ENCODE measurements around the gene PSMB7. TPM values are rescaled to one million over a fixed set of nuclear protein-coding genes. Genes with fewer than 3 reads are reported as not detected.

Gene PSMB7
- total and polyA plus RNA-seq, 2 of the 4 experiments (the other 2 are of a cell fraction) = 340 to 430 TPM

DNA sequence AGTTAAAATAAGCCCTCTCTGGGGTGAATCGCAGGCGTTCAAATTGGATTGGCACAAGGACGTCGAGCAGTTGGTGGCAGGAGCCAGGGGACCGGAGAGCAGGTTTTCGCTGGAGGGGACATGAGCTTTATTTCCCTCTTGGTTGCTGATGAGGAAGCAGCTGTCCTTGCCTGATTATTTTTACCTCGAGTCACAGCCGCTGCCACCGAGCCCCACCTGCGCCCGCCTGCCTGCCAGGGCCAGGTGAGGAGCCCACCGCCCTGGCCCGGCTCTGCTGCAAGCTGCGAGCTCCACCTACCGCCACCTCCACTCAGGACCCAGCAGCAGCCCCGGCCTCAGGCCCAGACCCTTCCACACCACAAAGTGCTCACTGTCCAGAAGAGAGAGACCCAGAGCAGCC is 26.0 kb upstream of the PSMB7 start:
- H3K4me3 ChIP-seq (ENCODE audit: insufficient read depth, low read depth, low read length) = no peak overlapping the region
- H3K9me3 ChIP-seq (ENCODE audit: control insufficient read depth, insufficient read depth, low read length) = peaks cover 13% of the 10 kb centered on the region
- H4K8ac ChIP-seq (ENCODE audit: low read depth in 2 of 2, low read length in 2 of 2) = no peak overlapping the region
- no TSS peak for BruUV-seq (replicated peaks)
- no peaks in the 10 kb centered on the region for H3K79me1 ChIP-seq (ENCODE audit: low read depth in 1 of 2, low read length in 2 of 2)
- no peaks in the 10 kb centered on the region for H4K20me1 ChIP-seq (ENCODE audit: insufficient read depth, low read length)
- H3K9ac ChIP-seq (ENCODE audit: low read depth, low read length) = no peak overlapping the region
- TF ChIP-seq FOS (IDR thresholded peaks at IDR 0.05; ENCODE audit: low read depth, low read length) (no peak), RFX5 (IDR thresholded peaks at IDR 0.05; ENCODE audit: low read depth, low read length) (no peak), NFE2L2 (IDR thresholded peaks at IDR 0.05; ENCODE audit: low read depth, low read length) (no peak), SMC3 (IDR thresholded peaks at IDR 0.05; ENCODE audit: low read depth, low read length) (no peak), BHLHE40 (IDR thresholded peaks at IDR 0.05; ENCODE audit: low read depth, low read length) (no peak), RCOR1 (IDR thresholded peaks at IDR 0.05; ENCODE audit: insufficient replicate concordance, low read length) (no peak)
- TF ChIP-seq, protein P1, sequence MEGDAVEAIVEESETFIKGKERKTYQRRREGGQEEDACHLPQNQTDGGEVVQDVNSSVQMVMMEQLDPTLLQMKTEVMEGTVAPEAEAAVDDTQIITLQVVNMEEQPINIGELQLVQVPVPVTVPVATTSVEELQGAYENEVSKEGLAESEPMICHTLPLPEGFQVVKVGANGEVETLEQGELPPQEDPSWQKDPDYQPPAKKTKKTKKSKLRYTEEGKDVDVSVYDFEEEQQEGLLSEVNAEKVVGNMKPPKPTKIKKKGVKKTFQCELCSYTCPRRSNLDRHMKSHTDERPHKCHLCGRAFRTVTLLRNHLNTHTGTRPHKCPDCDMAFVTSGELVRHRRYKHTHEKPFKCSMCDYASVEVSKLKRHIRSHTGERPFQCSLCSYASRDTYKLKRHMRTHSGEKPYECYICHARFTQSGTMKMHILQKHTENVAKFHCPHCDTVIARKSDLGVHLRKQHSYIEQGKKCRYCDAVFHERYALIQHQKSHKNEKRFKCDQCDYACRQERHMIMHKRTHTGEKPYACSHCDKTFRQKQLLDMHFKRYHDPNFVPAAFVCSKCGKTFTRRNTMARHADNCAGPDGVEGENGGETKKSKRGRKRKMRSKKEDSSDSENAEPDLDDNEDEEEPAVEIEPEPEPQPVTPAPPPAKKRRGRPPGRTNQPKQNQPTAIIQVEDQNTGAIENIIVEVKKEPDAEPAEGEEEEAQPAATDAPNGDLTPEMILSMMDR (conservative IDR thresholded peaks at IDR 0.05; ENCODE audit: low read depth, low read length) = no peak
- H3K4me2 ChIP-seq (ENCODE audit: low read depth, low read length) = no peak overlapping the region
- ATAC-seq (ENCODE audit: low read depth) = no peak
- POLR2A ChIA-PET (ENCODE audit: unreplicated experiment) = no interaction called here
- 62% methylated on average over 5 of the region's 16 CpGs; no CpG with 5 or more reads in 1 of the 2 experiments for WGBS, 2 experiments (ENCODE audit: extremely low coverage in 2 of 2, insufficient read length in 1 of 2)
- H3K4me1 ChIP-seq (ENCODE audit: control insufficient read depth, insufficient read depth, low read length) = no peaks in the 10 kb centered on the region
- no peak overlapping the region for H2AK5ac ChIP-seq (ENCODE audit: low read depth, low read length)
- no peak for DNase-seq
- no peaks in the 10 kb centered on the region for H3K9me1 ChIP-seq (ENCODE audit: insufficient read depth, low read length)
- H2BK20ac ChIP-seq (ENCODE audit: low read depth, low read length) = no peak overlapping the region
- H3K14ac ChIP-seq (replicated peaks; ENCODE audit: low read depth, low read length) = no peak overlapping the region
- no peak overlapping the region for H2BK15ac ChIP-seq (ENCODE audit: low read depth, low read length)
- no peak overlapping the region for H3K4ac ChIP-seq (ENCODE audit: low read depth, low read length)
- CTCF ChIA-PET = no interaction called here
- H2BK5ac ChIP-seq (ENCODE audit: low read depth, low read length, poor library complexity, severe bottlenecking) = no peak overlapping the region
- no peak overlapping the region for H3K27ac ChIP-seq (ENCODE audit: insufficient read depth, low read length)
- no peak overlapping the region for H2AK9ac ChIP-seq (replicated peaks; ENCODE audit: low read depth, low read length, poor library complexity)
- no peak overlapping the region for H3K23ac ChIP-seq (ENCODE audit: low read depth, low read length)
- no peak overlapping the region for H4K91ac ChIP-seq (ENCODE audit: insufficient read depth, low read depth, low read length)
- peaks cover 33% of the 10 kb centered on the region for H3K27me3 ChIP-seq (ENCODE audit: control insufficient read depth, insufficient read depth, low read length)
- H2AFZ ChIP-seq (replicated peaks; ENCODE audit: low read length, poor library complexity) = no peak overlapping the region
- no peaks in the 10 kb centered on the region for H3K36me3 ChIP-seq (ENCODE audit: control insufficient read depth, insufficient read depth, low read length)
- intact Hi-C loops (cut with micrococcal nuclease) (no loop called here), dilution Hi-C loops (cut with HindIII; ENCODE audit: low sequenced_read_pairs, unreplicated experiment) (no loop called here), in situ Hi-C loops (cut with MboI; ENCODE audit: low sequenced_read_pairs) (no loop called here)
- H4K5ac ChIP-seq (ENCODE audit: low read depth, low read length) = no peak overlapping the region
- no peak overlapping the region for H3K18ac ChIP-seq (ENCODE audit: low read depth, low read length)
- H3K56ac ChIP-seq (ENCODE audit: extremely low read depth, insufficient read depth, low read length) = no peak overlapping the region
- H2BK120ac ChIP-seq (ENCODE audit: low read depth, low read length) = no peak overlapping the region
